HG02798 (cell line): ENCODE measurements around the gene UNC13B.
"Not testable (repeated sequence)": the region's sequence is repeated elsewhere in the genome, so short reads cannot be mapped to it uniquely, and the experiment has no call there.

Experiments used
- ATAC-seq: cut with Tn5 transposase; IDR thresholded peaks from one replicate; pipeline ENCODE4 v1.9.1; 2021; ENCODE audit warnings: mild to moderate bottlenecking; ENCODE audit not compliant: unreplicated experiment, poor library complexity

The UNC13B gene

DNA sequence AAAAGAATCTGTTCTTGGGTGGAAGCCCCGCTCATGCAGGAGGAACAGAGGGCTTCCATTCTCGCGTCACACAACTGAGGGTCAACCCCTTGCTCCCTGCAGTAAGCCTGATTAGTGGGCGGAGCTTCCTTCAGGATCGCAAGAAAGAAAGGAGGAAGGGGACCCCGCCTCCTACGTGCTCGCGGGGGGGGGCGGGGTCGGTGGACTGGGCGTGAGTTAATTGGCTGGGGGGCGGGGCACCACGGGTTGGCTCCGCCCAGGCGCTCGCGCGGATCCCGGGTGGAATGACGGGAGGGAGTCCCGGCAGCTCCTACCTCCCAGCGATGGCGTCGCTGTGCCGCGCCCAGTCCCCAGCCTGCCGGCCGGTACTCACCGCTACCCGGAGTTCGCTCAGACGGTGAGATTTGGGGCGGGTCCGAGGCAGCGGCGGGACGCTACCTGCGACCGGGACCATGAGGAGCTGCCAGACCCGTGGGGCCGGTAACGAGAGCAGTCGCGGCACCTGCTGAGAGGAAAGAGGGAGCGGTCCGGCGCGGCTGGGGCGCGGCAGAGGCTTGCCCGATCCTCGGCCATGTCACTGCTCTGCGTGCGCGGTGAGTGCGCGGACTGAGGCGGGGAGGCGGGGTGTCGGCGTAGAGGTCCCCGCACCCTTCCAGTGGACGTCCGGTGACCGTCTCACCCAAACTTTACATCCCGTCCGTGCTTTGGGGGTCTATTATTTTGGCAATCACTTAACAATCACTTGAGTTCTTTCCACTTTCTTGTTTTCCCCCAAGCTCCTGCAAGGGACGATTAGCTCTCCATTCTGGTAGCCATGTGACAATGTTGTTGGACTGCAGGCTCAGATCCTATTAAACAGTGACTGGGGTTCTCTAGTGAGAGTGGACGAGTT is at the start of gene UNC13B:
UNC13B (plus strand) TSS at position 297 of the 892 bp plus-strand sequence; CDS start at position 572, 275 bp downstream.
- ATAC-seq = peak; percentile 84

DNA sequence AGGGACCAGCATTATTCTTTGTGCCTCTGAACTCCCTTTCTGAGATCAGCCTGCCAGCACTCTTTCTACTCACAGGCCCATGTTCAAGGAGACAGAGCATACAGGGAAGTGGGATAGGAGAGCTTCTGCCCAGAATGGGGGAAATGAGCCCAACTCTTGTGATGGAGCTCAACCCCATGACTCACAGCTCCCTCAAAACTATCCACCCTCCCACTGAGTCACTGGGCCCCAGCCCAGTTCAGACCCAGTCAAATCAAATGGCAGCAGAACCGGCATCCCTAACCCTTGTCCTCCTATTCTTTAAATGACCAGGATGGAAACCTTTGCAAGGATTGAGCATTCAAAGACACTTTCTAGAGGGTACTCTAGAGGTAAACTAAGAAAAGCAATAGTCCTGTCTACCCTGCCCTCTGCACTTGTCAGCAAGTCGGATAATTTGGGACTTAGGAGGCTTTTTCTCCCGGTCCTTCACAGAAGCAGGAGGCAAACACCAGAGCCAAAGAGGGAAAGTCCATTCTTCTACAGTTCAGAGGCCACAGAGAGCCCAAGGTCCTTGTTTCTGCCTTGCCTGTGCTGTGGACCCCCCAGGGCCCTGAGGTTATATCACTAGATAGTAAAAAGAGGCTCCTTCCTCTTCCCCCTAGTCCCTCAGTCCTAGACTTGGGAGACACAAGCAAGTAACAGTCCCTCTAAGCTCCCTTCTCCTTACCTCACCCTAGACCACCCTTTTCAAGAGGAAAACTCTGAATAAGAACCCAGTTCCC is 49.4 kb upstream of the UNC13B start:
- no peak for ATAC-seq

DNA sequence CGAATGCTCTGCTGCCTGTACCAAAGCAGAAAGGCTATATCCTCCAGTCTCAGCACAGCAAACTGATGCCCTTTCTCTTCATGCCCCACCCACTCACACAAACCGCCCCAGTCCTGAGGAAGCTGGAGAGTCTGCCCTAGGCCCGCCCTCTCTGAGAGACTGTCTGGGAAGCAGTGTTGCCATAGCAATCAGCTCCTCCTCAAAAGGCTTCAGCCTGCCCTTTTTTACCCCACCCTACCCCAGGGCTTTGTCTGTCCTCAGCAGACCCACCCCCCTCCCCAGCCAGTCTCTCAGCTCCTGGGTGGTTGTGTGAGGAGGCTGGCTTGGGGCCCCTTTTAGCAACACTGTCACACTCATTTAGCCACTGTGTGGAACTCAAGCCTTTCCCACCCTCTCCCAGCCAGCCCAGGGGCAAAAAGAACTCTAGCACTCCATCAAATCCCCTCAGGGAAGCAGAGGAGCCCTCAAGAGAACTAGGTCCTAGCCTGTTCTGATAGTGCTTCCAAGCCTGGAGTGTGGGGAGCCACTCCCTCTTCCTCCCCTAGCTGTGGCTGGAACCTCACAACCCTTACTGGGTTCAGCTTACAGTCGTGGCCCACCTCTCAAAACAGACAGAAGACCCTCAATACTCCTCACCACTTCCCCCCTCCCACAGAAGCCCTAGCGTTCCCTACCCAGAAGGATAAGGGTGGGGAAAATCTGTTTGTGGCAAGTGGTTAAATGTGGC is 47.5 kb upstream of the UNC13B start:
- ATAC-seq = no peak

GRCh38 chr9:35114840-35115628 is 46.8 kb upstream of the UNC13B start:
- ATAC-seq = no peak

DNA sequence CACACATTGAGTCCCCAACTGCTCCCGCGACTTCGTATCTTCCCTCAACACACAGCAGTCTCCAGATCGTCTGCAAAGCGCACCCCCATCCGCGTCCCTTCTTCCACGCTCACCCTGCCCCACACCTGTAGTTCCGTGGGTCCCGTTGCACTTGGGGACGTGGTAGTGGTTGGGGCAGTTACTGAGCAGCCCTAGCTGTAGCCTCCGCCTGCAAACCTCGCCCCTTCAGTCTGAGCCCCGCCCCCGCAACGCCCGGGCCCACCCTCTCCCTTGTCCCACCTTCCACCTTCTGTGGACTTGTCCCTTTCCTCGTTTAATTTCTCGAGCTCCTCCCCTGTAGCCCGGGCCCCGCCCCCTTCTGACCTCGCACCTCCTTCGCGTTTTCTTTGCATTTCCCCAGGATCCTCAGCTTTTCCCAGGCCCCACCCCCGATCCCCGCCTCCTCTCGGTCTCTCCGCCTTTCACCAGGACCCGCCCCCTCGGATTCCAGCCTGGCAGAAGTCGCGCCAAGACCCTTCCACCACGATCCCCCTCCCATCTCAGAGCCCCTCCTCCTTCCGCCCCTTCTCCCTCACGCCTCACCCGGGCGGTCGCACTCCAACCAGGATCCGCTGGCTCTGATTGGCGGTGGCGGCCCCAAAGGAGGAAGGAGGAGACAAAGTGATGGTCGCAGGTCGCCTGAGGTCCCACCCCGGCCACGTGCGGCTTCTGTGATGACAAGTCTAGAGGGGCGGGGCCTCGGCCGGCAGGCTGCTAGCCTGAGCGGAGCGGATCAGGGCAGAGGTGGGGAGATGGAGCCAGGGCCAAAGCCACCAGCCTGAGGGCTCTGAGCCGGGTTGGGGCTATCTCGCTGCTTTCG is 45.9 kb upstream of the UNC13B start, which contains the start of gene ATOSB:
ATOSB (minus strand) TSS at position 183 of the 859 bp plus-strand sequence. CDS start 7,588 bp downstream, outside the sequence.
- ATAC-seq = peak; percentile 71

- ATAC-seq = peak; percentile 1
Observed at GRCh38 chr9:35116539-35116897, 45.3 kb upstream of the UNC13B start.

DNA sequence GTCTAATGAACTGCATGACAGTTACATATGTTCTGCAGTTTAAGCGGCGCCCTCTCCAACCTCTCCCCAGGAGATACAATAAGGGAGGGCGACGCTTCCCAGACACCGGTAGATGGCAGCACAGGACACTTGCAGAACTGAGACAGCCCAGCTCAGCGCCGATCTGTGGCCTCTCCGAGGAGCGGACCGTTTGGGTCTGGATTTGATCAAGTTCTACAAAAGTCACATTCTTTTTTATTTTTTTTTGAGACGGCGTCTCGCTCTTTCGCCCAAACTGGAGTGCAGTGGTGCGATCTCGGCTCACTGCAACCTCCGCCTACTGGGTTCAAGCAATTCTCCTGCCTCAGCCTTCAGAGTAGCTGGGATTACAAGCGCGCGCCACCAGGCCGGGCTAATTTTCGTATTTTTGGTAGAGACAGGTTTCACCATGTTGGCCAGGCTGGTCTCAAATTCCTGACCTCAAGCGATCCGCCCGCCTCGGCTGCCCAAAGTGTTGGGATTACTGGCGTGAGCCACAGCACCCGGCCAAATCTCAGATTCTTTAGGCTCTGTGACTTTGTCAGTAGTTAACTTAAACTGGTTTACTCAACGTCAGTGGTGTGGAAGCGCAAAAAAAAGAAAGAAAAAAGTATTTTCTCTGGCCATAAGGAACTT is 44.8 kb upstream of the UNC13B start:
- peak; percentile 48 for ATAC-seq

GRCh38 chr9:35134920-35135319 is 26.9 kb upstream of the UNC13B start:
- no peak for ATAC-seq

GRCh38 chr9:35135988-35136387 is 25.8 kb upstream of the UNC13B start:
- no peak for ATAC-seq

DNA sequence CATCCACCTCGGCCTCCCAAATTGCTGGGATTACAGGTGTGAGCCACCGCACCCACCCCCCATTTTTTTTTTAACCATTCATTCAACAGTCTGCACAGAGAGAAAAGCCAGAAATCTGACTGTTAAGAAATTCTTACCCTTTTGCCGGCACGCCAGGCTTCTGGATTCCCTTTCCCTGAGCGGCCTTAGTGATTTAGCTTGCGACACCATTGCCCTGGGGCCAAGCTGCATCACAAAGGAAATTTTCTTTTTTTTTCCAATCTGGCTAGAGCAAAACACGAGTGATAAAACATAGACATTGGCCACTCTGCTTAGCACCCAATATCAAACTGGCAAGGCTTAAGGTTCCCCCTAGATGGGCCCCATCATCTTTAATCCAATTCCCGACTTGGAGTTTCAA is 24.9 kb upstream of the UNC13B start:
- ATAC-seq = no peak

- no peak for ATAC-seq
Observed at GRCh38 chr9:35140093-35140492, 21.7 kb upstream of the UNC13B start.

GRCh38 chr9:35142037-35142436 is 19.8 kb upstream of the UNC13B start:
- no peak for ATAC-seq

- not testable (repeated sequence) for ATAC-seq
Observed at GRCh38 chr9:35147941-35148563, 13.8 kb upstream of the UNC13B start.

GRCh38 chr9:35152926-35153325 is 8.9 kb upstream of the UNC13B start:
- ATAC-seq = no peak

- no peak for ATAC-seq
Observed at GRCh38 chr9:35156781-35157180, 5.0 kb upstream of the UNC13B start.

DNA sequence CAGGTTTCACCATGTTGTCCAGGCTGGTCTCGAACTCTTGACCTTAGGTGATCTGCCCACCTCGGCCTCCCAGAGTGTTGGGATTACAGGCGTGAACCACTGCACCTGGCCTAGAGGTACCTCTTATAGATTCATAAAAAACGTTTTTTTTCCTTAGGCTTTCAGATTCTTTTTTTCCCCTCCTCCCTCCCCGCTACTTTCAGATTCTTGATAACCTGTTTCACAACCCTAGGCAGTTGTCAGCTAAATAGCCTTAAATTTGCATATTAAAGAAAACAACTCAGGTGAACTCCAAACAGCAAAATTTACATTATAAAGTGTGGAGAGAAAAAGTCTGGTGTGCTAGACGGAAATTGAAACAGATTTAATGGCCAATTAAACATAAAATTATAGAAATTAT is 4.0 kb upstream of the UNC13B start:
- not testable (repeated sequence) for ATAC-seq

DNA sequence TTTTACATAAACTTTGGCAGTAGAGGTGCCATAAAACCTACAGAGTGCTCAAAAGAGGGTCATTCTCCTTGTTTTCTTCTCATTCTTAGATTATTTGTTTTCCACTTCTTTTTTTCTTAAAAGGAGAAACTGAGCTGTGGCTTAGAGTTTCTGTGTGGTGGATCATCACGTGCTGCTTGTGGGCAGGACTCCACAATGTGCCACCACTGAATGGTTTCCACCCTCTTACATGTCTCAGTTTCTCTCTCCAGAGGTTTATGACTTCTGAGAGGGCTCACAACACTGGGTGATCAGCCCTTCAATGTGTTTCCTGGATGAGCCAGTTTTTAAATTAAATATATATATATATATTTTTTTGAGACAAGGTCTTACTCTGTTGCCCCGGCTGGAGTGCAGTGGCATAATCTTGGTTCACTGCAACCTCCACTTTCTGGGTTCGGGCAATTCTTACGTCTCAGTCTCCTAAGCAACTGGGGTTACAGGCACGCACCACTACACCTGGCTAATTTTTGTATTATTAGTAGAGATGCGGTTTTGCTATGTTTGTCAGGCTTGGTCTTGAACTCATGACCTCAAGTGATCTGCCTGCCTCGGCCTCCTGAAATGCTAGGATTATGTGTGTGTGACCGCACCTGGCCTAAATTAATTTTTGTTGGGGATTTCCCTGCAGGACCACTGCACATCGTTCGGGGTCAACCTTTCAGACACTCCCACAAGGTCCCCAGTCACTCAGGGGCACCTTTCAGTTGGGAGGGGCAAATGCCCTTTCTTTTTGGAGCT is 3.1 kb upstream of the UNC13B start:
- no peak for ATAC-seq
